Mesenchymal stem cell (in vitro differentiated cells and primary cell): Measurements from ENCODE around the gene TPR.
"Not testable (repeated sequence)": the region's sequence is repeated elsewhere in the genome, so short reads cannot be mapped to it uniquely, and the experiment has no call there.

Experiments
- DNase-seq: peaks from one replicate; pipeline ENCODE4 v3.0.0-alpha.2; 2013
- H2AFZ ChIP-seq: one replicate; pipeline ENCODE4 v1.6.1; 2013; ENCODE audit warnings: low read depth, mild to moderate bottlenecking, control low read depth, inconsistent platforms, low read length, moderate library complexity
- H2AK5ac ChIP-seq: 2 replicates; pipeline ENCODE4 v1.6.1; 2013; ENCODE audit warnings: low read length, moderate library complexity, mild to moderate bottlenecking, inconsistent platforms; ENCODE audit not compliant: severe bottlenecking
- H2BK120ac ChIP-seq: one replicate; pipeline ENCODE4 v1.6.1; 2013; ENCODE audit warnings: low read depth, mild to moderate bottlenecking, inconsistent platforms, low read length, moderate library complexity
- H2BK12ac ChIP-seq, 2 experiments: one replicate each; pipeline ENCODE4 v1.6.1; 2013; ENCODE audit warnings: inconsistent platforms in 2 of 2, low read length in 2 of 2, mild to moderate bottlenecking in 2 of 2, moderate library complexity in 2 of 2, control low read depth in 1 of 2
- H2BK15ac ChIP-seq: one replicate; pipeline ENCODE4 v1.6.1; 2013; ENCODE audit warnings: mild to moderate bottlenecking, low read depth, inconsistent platforms; ENCODE audit not compliant: poor library complexity, severe bottlenecking
- H2BK5ac ChIP-seq: 2 replicates; pipeline ENCODE4 v1.6.1; 2013; ENCODE audit warnings: low read depth, mild to moderate bottlenecking, low read length, control low read depth, inconsistent platforms; ENCODE audit not compliant: poor library complexity, severe bottlenecking
- H3K14ac ChIP-seq, 2 experiments: one replicate each; pipeline ENCODE4 v1.6.1; 2013; ENCODE audit warnings: inconsistent platforms in 2 of 2, low read length in 2 of 2, control low read depth in 1 of 2, mild to moderate bottlenecking in 1 of 2, moderate library complexity in 1 of 2
- H3K18ac ChIP-seq, 2 experiments: one replicate each; pipeline ENCODE4 v1.6.1; 2013; ENCODE audit warnings: inconsistent platforms in 2 of 2, low read length in 2 of 2, control low read depth in 1 of 2, low read depth in 1 of 2, mild to moderate bottlenecking in 1 of 2
- H3K23ac ChIP-seq, 2 experiments: one replicate each; pipeline ENCODE4 v1.6.1; 2013; ENCODE audit warnings: inconsistent platforms in 2 of 2, low read length in 2 of 2, mild to moderate bottlenecking in 2 of 2, moderate library complexity in 2 of 2, control low read depth in 1 of 2
- H3K27ac ChIP-seq: 2 replicates; pipeline ENCODE4 v1.5.1; 2013; ENCODE audit warnings: mild to moderate bottlenecking, moderate library complexity, low read length, control low read depth, inconsistent platforms; ENCODE audit not compliant: poor library complexity, severe bottlenecking
- H3K27me3 ChIP-seq, 2 experiments: 2 replicates each; pipeline versions ENCODE4 v1.6.1 to v1.7.0; 2013; ENCODE audit warnings: low read length in 2 of 2, mild to moderate bottlenecking in 2 of 2, moderate library complexity in 2 of 2, control low read depth in 1 of 2, inconsistent platforms in 1 of 2; ENCODE audit not compliant: control insufficient read depth in 1 of 2, insufficient read depth in 1 of 2
- H3K36me3 ChIP-seq, 2 experiments: 2 replicates each; pipeline versions ENCODE4 v1.6.1 to v1.7.0; 2013; ENCODE audit warnings: low read length in 2 of 2, control low read depth in 1 of 2, inconsistent platforms in 1 of 2, low read depth in 1 of 2, mild to moderate bottlenecking in 1 of 2; ENCODE audit not compliant: insufficient read depth in 2 of 2, control insufficient read depth in 1 of 2
- H3K4ac ChIP-seq, 2 experiments: one replicate each; pipeline ENCODE4 v1.6.1; 2013; ENCODE audit warnings: inconsistent platforms in 2 of 2, low read length in 2 of 2, mild to moderate bottlenecking in 2 of 2, moderate library complexity in 2 of 2, control low read depth in 1 of 2, low read depth in 1 of 2
- H3K4me1 ChIP-seq: 2 replicates; pipeline ENCODE4 v1.6.1; 2013; ENCODE audit warnings: low read depth, low read length, control low read depth; ENCODE audit not compliant: control insufficient read depth, insufficient read depth
- H3K4me2 ChIP-seq: 2 replicates; pipeline ENCODE4 v1.6.1; 2013; ENCODE audit warnings: low read length, mild to moderate bottlenecking, inconsistent platforms; ENCODE audit not compliant: poor library complexity, severe bottlenecking
- H3K4me3 ChIP-seq, 2 experiments: 2 replicates each; pipeline versions ENCODE4 v1.5.1 to v1.7.0; 2013; ENCODE audit warnings: low read length in 2 of 2, mild to moderate bottlenecking in 2 of 2, control low read depth in 1 of 2, low read depth in 1 of 2; ENCODE audit not compliant: insufficient read depth in 1 of 2
- H3K79me1 ChIP-seq: replicated peaks from 2 replicates; pipeline ENCODE4 v1.6.1; 2013; ENCODE audit warnings: mild to moderate bottlenecking, control low read depth, low read length, inconsistent platforms; ENCODE audit not compliant: poor library complexity, severe bottlenecking
- H3K9ac ChIP-seq: 2 replicates; pipeline ENCODE4 v1.7.0; 2013; ENCODE audit warnings: mild to moderate bottlenecking, low read length, moderate library complexity
- H3K9me3 ChIP-seq: 2 replicates; pipeline ENCODE4 v1.7.0; 2013; ENCODE audit warnings: mild to moderate bottlenecking, low read length; ENCODE audit not compliant: control insufficient read depth
- H4K8ac ChIP-seq: one replicate; pipeline ENCODE4 v1.6.1; 2013; ENCODE audit warnings: inconsistent platforms, mild to moderate bottlenecking, low read length, moderate library complexity
- H4K91ac ChIP-seq: one replicate; pipeline ENCODE4 v1.6.1; 2013; ENCODE audit warnings: mild to moderate bottlenecking, low read length, inconsistent platforms
- WGBS: methylation state at CpG from one replicate; pipeline ENCODE4 v1.1.7; 2013; ENCODE audit warnings: mixed read lengths; 5-methylcytosine and 5-hydroxymethylcytosine counted together

TPR gene

GRCh38 chr1:186374303-186375151, 526 bp downstream of the TPR start:
- Histone ChIP-seq H3K4ac (no peak overlapping the region), H3K4me3 (peak overlapping the region; percentile 80 to 100), H3K36me3 (peaks cover 5 to 46% of the 10 kb centered on the region in 2 experiments), H3K18ac (no peak overlapping the region), H3K4me2 (peak overlapping the region; percentile 80), H4K91ac (no peak overlapping the region), H2BK5ac (no peak overlapping the region), H3K27me3 (no peaks in the 10 kb centered on the region), H2BK12ac (no peak overlapping the region), H3K4me1 (peaks cover 3% of the 10 kb centered on the region), H3K9ac (peak overlapping the region; percentile 99), H4K8ac (no peak overlapping the region), H3K27ac (peak overlapping the region; percentile 24), H3K14ac (peak overlapping the region in 1 of 2 experiments; percentile 19), H2AFZ (peak overlapping the region; percentile 68), H3K23ac (peak overlapping the region in 1 of 2 experiments; percentile 16), H2AK5ac (no peak overlapping the region), H2BK15ac (peak overlapping the region; percentile 1), H2BK120ac (no peak overlapping the region), H3K79me1 (peaks cover 4% of the 10 kb centered on the region), H3K9me3 (no peaks in the 10 kb centered on the region)
- peak; percentile 49 for DNase-seq
- 1% methylated on average over 37 of the region's 37 CpGs for WGBS

- 83% methylated on average over 7 of the region's 8 CpGs for WGBS
- H3K4me2 ChIP-seq, result not testable (repeated sequence)
Observed at GRCh38 chr1:186347837-186348691, 27.0 kb downstream of the TPR start.

DNA sequence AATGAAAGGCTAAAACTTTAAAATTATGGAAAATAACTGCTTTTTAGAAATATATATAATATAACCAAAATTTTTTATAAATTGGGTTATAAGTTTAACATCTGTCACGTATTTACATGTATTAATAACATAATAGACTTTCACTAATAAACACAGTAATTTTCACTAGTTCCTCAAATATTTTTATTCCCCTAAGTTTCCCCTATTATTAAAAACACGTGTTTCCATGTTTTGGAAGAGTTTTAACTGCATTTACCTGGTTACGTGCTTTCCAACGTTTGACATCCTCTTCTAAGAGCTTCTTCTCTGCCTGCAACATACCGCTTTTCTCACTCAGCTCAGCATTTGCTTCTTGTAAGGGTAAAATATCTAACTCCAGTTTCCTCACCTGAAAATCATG, 34.3 kb downstream of the TPR start:
- Histone ChIP-seq H2BK15ac (no peak overlapping the region), H3K4me3 (no peak overlapping the region), H3K9ac (no peak overlapping the region), H2BK5ac (no peak overlapping the region), H3K4me2 (no peak overlapping the region), H2BK12ac (no peak overlapping the region), H4K91ac (no peak overlapping the region), H3K23ac (no peak overlapping the region), H3K4me1 (no peaks in the 10 kb centered on the region), H3K4ac (no peak overlapping the region), H3K9me3 (no peaks in the 10 kb centered on the region), H4K8ac (no peak overlapping the region), H2AK5ac (no peak overlapping the region), H3K79me1 (peaks cover 5% of the 10 kb centered on the region), H3K27me3 (no peaks in the 10 kb centered on the region), H3K14ac (no peak overlapping the region), H2BK120ac (no peak overlapping the region), H3K27ac (no peak overlapping the region), H3K18ac (no peak overlapping the region), H3K36me3 (peaks cover 8 to 96% of the 10 kb centered on the region in 2 experiments), H2AFZ (no peak overlapping the region)
- WGBS, result 97% methylated on average over 5 of the region's 5 CpGs
- DNase-seq, result no peak

More at GRCh38 chr1:186347837-186348691, 27.0 kb downstream of the TPR start:
- not testable (repeated sequence) for H3K27me3 ChIP-seq, H3K9me3 ChIP-seq, H2AFZ ChIP-seq, H3K4me1 ChIP-seq, H3K4ac ChIP-seq, H2BK120ac ChIP-seq, H4K91ac ChIP-seq, H4K8ac ChIP-seq, H2AK5ac ChIP-seq, H2BK15ac ChIP-seq, H3K18ac ChIP-seq, H3K9ac ChIP-seq, H3K27ac ChIP-seq, H3K4me3 ChIP-seq, H3K14ac ChIP-seq, DNase-seq, H2BK12ac ChIP-seq, H2BK5ac ChIP-seq, H3K23ac ChIP-seq
- peaks cover 13% of the 10 kb centered on the region for H3K79me1 ChIP-seq
- peaks cover 6 to 96% of the 10 kb centered on the region in 2 experiments for H3K36me3 ChIP-seq

GRCh38 chr1:186337554-186337953, 37.5 kb downstream of the TPR start:
- Histone ChIP-seq H3K9ac (no peak overlapping the region), H3K23ac (no peak overlapping the region), H3K4ac (no peak overlapping the region), H2BK120ac (no peak overlapping the region), H3K27ac (no peak overlapping the region), H3K27me3 (no peaks in the 10 kb centered on the region), H3K9me3 (no peaks in the 10 kb centered on the region), H3K14ac (no peak overlapping the region), H3K4me2 (no peak overlapping the region), H3K36me3 (peaks cover 6 to 96% of the 10 kb centered on the region in 2 experiments), H2BK12ac (no peak overlapping the region), H4K8ac (no peak overlapping the region), H3K4me1 (no peaks in the 10 kb centered on the region), H3K79me1 (peaks cover 2% of the 10 kb centered on the region), H2AFZ (no peak overlapping the region), H2BK15ac (no peak overlapping the region), H2BK5ac (no peak overlapping the region), H3K18ac (no peak overlapping the region), H2AK5ac (no peak overlapping the region), H3K4me3 (no peak overlapping the region), H4K91ac (no peak overlapping the region)
- no CpG with 5 or more reads among the region's 2 CpGs for WGBS
- DNase-seq, result no peak
